DMS 273 treated with DMSO at 0.1 percent for 48 hours (cell line): ENCODE measurements around the gene RUNX1.

Experiments
- DNase-seq: peaks from one replicate; lab custom pipeline; 2025; lab: John Stamatoyannopoulos, UW

Gene RUNX1

DNA sequence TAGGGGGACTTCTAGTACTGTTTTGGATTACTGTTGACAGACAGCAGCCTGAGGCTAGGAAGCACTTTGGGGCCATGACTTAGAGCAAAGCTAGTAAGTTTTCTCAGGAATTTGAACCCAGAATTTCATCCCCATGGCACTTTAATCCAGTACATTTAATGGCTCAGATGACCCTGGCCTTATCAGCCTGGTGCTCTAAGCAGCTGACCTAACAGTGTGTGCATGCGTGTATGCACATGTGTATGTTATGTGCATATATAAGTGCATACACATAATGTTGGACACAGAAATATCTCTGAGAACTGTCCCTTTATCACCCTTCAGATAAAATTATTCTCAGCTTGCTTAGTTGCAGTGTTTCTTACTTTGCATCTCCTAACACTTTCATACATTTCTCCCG, 265.3 kb downstream of the RUNX1 start:
- DNase-seq = no peak

DNA sequence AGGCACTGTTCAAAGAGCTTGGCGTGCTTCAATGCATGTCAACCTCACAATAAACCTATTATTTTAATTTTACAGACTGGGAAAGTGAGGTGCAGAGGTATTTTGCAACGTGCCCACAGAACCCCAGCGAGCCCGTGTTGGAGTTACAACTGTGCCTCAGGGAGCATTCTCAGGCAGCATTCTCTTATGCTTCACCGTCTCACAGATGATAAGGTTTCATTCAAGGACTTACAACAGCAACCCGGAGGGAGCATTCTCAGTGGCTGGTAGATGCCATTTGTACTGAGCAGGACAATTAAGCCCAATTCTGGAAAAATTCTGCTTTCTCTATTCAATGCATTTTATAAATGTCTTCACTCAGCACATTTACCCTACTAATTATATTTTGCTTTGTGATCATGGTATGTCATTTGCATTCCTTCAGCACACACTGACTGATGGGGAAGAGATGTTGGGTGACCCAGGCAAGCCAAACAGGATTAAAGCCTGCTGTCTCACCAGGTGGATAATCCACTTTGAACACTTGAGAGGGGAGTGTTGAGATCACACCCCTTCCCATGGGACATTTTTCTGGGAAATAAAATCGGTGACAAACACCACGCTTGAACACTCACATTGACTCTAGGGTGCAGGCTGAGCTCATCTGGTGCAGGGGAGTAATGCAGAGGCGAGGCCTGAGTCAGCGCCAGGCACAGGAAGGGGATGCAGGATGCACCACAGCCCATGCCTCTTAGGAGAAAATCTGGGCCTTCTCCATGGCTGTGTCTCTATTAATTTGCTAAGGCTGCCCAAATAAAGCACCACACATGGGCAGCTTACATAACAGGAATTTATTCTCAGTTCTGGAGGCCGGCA, 266.4 kb downstream of the RUNX1 start:
- no peak for DNase-seq

DNA sequence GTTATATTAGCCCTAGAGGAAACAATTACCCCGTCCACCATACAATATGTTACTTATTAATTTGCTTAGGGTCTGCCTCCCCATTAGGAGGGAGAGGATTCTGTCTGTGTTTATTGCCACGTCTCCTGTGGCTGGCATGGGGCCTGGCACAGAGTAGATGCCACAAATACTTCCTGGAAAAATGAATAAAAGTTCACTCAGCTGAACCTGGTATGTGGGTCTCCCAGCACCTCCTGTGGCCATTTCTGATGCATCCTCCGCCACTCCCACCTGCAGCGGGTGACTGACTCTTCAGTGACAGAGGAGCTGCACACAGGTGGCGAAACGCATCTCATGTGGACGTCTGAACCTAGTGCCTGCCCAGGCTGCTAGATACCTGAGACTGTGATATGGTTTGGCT, 267.6 kb downstream of the RUNX1 start:
- no peak for DNase-seq

DNA sequence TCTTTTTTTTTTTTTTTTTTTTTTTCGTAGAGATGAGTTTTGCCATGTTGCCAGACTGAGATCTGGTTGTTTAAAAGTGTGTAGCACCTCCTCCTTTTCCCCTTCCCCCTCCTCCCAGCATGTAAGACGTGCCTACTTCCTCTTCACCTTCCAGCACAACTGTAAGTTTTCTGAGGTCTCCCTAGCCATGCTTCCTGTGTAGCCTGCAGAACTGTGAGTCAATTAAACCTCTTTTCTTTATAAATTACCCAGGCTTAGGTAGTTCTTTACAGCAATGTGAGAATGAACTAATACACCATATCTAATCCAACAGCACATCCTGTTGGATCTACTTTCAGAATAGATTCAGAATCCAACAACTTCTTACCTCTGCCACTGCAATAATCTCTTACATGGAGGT, 269.2 kb downstream of the RUNX1 start:
- DNase-seq = no peak

DNA sequence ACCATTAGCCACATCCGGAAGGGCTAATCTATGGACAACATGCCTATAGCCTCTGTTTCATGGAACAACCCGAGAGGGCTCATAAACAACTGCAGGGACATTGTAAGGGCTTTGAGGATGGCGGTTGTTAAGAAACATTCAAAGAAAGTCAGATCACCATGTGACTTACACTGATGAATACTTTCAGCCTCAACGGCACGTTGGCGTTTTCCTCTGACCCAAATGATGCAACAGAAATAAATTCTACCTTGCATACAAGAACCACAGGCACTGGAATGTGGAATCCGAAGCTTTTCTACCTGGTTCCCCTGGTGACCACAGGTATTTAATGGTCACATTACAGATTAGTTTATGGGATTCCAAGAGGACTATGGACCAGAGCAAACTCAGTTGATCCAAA, 273.3 kb downstream of the RUNX1 start:
- no peak for DNase-seq

DNA sequence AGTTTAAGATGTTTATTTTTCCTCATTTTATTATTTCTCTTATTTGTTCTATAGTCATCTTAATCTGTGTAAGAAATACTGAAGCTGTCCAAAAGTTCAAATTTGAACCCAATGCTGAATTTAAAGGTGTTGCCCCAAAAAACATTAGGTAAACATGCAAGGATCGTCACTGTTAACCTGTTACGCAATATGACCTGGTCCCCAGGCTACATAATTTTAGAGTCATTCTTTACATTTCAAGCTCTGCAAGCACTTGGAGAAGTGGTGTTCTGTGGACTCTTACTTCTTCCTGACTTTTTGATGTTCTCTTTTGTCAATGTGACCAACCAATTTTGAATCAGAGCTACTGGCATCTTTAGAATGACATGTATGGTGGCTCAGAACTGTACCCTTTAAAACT, 274.4 kb downstream of the RUNX1 start:
- DNase-seq = no peak

DNA sequence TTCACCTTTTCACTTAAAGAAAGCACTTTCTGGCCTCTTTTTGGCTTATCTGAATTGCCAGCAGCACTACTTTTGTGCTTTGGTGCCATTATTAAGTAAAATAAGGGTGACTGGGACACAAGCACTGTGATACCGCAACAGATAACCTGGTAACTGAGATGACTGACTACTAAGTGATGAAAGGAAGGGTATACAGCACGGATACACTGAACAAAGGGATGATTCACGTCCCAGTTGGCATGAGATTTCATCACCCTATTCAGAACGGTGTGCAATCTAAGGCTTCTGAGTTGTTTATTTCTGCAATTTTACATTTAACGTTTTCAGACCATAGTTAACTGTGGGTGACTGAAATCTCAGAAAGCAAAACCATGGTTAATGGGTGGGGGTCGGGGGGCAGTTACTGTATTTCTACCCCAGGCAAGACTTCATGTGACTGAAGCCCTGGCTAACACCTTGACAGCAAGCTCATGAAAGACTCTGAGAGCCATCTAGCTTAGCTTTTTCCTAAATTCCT, 277.5 kb downstream of the RUNX1 start:
- no peak for DNase-seq

DNA sequence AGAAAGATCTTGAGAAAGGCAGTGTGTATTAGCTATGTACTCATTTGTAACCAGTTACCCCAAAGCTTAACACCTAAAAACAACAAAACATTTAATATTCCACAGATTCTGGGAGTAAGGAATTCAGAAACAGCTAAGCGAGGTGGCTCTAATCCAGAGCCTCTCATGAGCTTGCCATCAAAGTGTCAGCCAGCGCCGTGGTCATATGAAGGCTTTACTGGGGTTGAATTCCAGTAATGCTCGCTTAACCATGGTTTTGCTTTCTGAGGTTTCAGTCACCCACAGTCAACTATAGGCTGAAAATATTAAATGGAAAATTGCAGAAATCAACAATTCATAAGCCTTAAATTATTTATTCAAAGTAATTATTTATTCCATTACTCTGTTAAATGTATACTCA, 278.5 kb downstream of the RUNX1 start:
- DNase-seq = no peak

DNA sequence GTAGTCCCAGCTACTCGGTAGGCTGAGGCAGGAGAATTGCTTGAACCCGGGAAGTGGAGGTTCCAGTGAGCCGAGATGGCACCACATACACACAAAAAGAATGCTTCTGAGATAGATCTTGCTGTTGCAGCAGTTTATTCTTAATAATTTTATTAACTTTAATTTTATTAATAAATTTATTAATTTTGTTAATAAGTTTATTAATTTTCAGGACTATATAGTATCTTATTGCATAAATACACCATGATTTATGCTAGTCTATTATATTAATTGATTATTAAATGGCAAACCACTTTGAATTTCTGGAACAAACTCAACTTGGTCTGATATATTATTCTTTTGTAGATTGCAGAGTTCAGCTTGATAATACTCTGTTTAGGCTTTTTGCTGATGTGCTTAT, 280.8 kb downstream of the RUNX1 start:
- no peak for DNase-seq

DNA sequence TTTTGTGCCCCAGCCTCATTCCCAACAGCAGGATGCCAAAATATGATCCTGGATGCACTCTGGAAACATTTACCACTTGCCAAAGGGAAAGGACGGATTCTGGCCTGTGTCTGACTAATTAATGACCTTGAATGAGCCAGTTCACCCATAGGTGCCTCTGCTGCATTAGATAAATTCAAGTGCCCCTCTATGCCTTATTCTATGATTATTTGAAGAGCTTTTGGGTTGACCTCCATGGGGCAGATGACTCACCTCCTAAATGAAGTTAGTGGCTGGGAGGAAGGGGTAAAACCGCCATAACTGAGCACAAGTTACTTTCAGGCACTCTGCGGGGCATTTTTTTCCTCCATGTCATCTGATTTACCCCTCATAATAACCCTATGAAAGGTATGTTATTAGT, 282.2 kb downstream of the RUNX1 start:
- DNase-seq = no peak

DNA sequence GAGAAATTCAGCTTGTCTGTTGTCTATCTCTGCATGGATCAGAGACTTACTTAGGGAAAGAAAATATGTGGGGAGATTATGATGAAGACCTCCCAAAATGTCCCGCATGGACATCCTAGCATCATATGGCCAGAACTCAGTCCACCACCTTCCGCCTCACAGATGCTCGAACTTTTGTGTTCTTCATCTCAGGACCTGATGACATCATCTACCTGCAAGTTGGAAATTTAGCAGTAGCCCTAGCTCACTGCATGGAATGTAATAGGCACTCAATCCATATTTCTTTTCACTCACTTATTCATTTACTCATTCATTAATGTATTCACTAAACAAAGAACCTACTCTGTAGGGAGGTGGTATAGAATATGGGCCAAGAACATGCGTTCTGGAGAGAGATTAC, 283.5 kb downstream of the RUNX1 start:
- DNase-seq = no peak

DNA sequence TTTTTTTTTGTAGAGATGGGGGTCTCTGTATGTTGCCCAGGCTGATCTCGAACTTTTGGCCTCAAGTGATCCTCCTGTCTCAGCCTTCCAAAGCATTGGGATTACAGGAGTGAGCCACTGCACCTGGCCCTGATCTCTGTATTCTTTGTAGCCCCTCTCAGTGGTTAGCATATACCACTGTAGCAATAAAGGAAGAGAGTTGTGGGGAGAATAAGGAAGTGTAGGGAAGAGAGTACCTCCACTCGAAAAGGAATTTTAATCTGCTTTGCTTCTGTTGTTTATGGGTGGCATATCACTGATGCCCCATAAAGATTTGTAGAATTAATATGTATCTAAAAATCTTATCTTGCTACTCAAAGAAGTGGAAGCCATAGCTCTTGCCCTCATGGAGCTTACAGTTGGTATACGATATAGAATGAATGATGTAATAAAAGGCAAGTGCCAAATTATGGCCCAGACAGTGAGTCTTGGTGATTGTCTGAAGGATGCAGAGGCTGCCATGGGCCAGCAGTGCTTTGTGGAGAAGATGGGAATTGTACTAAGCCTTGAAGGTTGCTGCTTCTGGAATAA, 284.3 kb downstream of the RUNX1 start:
- no peak for DNase-seq

DNA sequence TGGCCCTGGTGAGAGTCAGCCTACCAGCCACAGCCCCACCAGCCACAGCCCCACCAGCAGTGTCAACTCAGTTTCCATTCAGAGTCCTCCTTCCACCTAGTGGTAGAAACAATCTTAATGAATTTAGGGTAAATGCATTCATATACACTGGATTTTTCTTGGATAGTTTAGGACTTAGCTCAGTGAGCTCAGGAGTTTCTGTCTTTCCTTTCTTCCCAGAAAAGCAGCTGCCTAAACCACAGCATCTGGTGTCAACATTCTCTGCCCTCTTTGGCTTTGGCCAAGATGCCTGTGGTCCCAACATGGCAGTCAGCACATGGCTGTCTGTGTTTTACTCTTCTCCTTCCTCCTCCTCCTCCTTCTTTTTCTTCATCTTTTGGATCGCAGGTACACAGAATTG, 286.3 kb downstream of the RUNX1 start:
- DNase-seq = no peak

DNA sequence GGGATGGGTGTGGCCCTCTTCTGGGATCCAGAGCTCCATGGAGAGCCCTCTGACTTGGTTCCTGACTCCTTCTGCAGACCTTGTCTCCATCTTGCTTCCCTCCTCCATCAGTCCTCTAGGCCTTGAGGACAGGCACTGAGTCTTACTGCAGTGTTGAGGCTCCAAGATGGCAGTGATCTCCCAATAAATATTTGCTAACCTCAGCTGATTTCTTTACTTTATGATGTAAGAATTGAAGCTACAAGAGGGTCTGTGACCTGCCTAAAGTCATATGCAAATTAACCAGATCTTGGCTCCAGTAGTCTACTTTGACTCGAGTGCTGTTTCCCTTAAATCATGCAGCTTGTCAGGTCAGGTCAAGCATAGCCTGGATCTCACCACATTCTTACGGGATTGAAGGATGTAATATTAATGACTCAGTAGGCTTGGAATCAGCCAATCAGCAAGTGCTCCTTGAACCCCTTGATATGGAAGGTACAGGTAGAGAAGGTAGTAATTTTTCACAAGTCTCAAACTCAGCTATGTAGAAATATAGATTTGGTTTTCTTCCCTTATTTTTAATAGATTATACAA, 287.3 kb downstream of the RUNX1 start:
- DNase-seq = no peak

DNA sequence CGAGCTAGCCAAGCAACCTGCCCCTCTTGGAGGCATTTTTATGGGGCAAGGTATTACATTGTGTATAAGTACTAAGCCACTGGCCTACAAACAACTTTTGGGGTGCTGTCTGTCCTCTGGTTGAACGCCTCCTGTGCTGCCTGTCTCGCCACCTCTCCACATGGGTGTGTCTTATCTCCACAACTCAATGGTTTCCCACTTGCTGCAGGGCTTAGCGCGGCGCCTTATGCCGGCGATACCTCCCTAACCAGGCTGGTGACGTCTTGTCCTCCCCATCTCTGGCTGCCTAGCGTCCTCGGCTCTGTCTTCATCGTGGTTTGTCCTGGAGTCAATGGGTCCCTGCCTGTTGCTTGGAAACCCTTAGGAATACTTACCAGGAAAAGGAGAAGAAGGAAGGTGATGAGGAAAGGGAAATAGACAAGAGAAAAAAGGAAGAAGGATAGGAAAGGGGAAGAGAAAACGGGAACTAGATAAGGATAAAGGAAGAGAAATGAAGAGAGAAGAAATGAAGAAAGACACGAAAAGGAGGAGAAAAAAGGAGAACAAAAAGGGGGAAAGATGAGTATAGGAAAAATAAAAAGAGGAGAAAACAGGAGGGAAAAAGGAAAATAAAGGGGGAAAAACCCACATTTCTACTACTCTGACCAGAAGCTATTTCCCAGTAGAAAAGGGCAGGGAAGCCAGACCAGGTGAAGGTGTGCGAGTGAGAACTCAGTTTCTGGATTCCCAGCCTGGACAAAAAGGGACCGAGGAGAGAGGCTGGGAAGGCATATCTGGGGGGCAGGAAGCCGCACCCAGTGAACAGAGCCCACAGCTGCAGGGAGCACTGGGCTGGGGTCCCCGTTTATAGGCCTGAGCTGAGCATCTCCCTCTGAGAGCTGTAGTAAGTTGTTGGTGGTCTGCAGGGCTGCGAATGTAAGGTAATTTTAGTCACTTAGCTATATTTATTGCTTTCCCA, 294.1 kb downstream of the RUNX1 start:
- DNase-seq = no peak

DNA sequence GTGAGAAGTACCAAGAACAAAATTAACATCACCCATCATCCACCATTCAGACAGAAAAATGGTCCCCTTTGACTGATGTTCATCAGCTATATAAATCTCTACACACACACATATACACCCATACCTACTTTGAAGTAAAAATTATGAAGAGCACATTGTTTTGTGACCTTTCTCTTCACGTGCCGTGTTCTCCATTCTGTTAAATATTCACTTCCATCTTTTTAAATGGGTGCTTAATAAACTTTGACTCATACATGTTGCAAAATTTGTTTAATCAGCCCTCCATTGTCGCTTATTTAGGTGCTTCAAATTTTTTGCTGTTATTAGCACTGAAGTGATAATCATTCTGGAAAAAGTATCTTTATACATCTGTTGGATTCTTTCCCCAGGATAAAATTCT, 300.2 kb downstream of the RUNX1 start:
- DNase-seq = no peak

DNA sequence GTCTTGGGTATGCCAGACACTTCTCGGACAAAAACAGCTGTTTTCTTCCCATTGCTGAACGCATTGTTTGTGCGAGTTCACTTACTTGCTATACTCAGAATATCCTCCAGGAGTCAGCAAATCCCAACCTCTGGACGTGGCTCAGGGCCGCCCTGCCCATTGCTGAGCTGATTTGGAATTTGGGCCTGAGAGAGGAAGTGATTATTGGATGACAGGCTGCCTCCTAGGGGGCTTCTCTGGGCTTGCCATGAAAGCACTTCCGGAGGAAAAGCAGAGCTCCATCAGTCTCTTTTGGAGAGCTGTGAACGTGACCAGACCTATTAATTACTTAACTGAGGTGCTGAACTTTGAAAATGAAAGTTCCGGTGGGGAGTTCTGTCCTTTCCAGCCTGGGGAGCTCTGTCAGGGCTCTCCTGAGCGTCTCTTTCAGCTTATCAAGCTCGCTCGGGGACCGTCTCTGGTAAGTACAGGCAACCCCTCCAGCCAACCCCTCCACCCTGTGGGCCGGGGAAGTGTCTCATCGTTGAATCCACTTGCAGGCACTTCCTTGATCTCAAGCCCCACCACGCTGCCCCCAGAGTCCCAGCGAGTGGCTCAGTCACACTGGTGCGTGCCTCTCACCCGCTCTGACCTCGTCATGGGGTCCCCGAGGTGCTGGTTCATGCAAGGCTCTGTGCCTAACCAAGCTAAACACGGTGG, 303.4 kb downstream of the RUNX1 start:
- DNase-seq = peak; percentile 42

DNA sequence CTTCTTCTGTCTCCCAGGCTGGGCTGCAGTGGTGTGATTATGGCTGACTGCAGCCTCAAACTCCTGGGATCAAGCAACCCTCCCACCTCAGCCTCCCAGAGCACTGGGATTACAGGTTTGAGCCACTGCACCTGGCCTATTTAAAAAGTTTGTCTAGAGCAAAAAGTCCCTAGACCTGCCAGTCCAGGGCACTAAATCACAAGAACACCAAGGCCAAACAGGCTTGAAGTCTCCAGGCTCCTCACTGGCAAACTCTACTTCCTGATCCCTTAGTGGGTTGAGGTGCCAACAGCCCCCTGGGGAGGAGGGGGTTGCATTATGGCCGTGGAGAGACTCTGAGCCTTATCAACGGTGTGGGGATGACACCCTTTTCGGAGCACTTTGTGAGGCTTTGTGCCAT, 304.3 kb downstream of the RUNX1 start:
- DNase-seq = no peak

DNA sequence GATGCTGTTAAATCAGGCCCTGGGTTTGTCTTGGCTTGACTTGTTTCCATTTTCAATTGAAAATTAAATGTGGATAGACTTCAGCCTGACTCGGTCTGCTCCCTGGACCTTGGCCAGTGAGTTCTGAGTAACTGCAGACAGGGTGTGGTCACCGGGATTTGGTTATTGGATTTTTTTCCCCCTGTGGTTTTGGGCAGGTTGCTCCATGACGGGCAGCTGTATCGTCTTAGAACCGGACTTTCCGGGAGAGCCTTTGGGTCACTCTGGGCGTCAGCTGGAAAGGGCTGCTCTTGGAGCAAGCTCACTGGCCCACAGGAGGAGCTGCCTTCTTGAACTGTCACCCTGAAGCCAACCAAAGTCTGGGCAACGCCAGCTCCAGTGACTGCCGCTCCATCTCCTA, 305.3 kb downstream of the RUNX1 start:
- DNase-seq = no peak

DNA sequence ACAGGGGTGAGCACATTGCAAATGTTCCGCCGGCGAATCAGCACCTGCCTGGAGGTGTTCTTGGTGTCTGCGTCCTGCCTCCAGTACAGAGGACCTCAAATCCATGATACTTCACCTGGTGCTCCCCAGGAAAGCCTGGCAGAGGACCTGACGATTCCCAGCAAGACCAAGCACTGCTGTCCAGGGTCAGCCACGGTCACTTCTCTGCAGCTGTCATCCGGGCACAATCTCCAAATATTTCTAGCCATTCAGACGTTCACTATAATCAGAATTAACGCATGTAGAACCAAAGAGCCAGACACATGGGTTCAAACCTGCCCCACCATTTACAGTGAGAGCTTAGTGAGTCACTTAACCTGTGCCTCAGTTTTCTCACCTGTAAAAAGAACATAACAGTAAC, 305.8 kb downstream of the RUNX1 start:
- no peak for DNase-seq

DNA sequence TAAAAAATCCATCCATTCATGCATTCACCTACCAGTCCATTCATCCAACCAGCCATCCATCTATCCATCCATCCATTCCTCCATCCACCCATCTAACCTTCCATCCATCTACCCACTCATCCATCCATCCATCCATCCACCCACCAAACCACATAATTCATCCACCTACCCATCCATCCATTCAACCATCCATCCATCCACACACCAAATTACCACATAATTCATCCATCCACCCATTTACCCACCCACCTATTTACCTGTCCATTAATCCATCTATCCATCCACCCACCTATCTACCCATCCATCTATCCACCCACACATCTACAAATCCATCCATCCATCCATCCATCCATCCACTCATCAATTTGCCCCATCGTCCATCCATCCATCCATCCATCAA, 308.9 kb downstream of the RUNX1 start:
- DNase-seq = no peak
